Small intestine (tissue), 7 donors: ENCODE measurements around the gene DNAI7. TPM values are rescaled to one million over a fixed set of nuclear protein-coding genes. Genes with fewer than 3 reads are reported as not detected.

Source experiments
- DNase-seq, 2 donors: peaks; one replicate each; pipeline versions ENCODE4 v3.0.0 to v3.0.0-alpha.2; 2013
- FAIRE-seq: peaks from 2 replicates; lab custom pipeline; 2012; peaks lifted over from hg19 to GRCh38; lab: Jason Lieb, UNC
- H3K27ac ChIP-seq, 3 donors: one replicate each; pipeline ENCODE4 v1.5.1; 2013; ENCODE audit warnings: low read length in 2 of 3, mild to moderate bottlenecking in 2 of 3, control low read depth in 1 of 3, inconsistent platforms in 1 of 3, low read depth in 1 of 3, moderate library complexity in 1 of 3
- H3K27me3 ChIP-seq, 3 donors: one replicate each; pipeline ENCODE4 v1.6.1; 2013; ENCODE audit warnings: low read length in 3 of 3, inconsistent platforms in 1 of 3; ENCODE audit not compliant: control insufficient read depth in 3 of 3, insufficient read depth in 3 of 3
- H3K36me3 ChIP-seq, 3 donors: one replicate each; pipeline ENCODE4 v1.6.1; 2013; ENCODE audit warnings: low read length in 3 of 3, inconsistent platforms in 1 of 3, low read depth in 1 of 3, mild to moderate bottlenecking in 1 of 3, moderate library complexity in 1 of 3; ENCODE audit not compliant: control insufficient read depth in 3 of 3, insufficient read depth in 2 of 3
- H3K4me1 ChIP-seq, 3 donors: one replicate each; pipeline ENCODE4 v1.6.1; 2013; ENCODE audit warnings: low read length in 2 of 3, inconsistent platforms in 1 of 3, low read depth in 1 of 3, mild to moderate bottlenecking in 1 of 3, moderate library complexity in 1 of 3; ENCODE audit not compliant: control insufficient read depth in 3 of 3, insufficient read depth in 2 of 3
- H3K4me3 ChIP-seq, 3 donors: one replicate each; pipeline ENCODE4 v1.5.1; 2013; ENCODE audit warnings: low read length in 3 of 3, control low read depth in 1 of 3, inconsistent platforms in 1 of 3, low read depth in 1 of 3, mild to moderate bottlenecking in 1 of 3, moderate library complexity in 1 of 3
- H3K9me3 ChIP-seq, 2 donors: one replicate each; pipeline ENCODE4 v1.6.1; 2013; ENCODE audit warnings: low read depth in 1 of 2, low read length in 1 of 2; ENCODE audit not compliant: control insufficient read depth in 2 of 2, insufficient read depth in 1 of 2
- WGBS, 3 donors: extraction: QIAGEN DNeasy Blood & Tissue Kit; methylation state at CpG; one replicate each; pipeline ENCODE4 v1.1.7; 2013; 5-methylcytosine and 5-hydroxymethylcytosine counted together
- polyA plus RNA-seq, 4 donors: library from polyadenylated mRNA; stranded (reverse) in 3 of 4; unstranded in 1 of 4; fragments of 200-250 nt in 3 of 4; fragments of 120-200 nt in 1 of 4; gene quantifications; one replicate each; pipeline versions ENCODE4 v1.2.1 to v1.2.3, GENCODE V29; 2013
- donor health status: healthy with polysubstance abuse.
- donor health status: control.
- donor health status: control.
- donor health status: Bipolar disorder and iron deficiency.
- donor health status: healthy.

The DNAI7 gene
- polyA plus RNA-seq, 4 donors = 0.04 to 0.22 TPM; not detected in 2

- no peak overlapping the region for H3K27ac ChIP-seq
- no peaks in the 10 kb centered on the region for H3K4me1 ChIP-seq
- H3K4me3 ChIP-seq = no peak overlapping the region
- H3K9me3 ChIP-seq = no peaks in the 10 kb centered on the region
- WGBS, 3 donors = 63 to 73% (median 72%) methylated on average over 5 of the region's 5 CpGs
- no peak for FAIRE-seq
- no peak for DNase-seq
- no peaks in the 10 kb centered on the region for H3K27me3 ChIP-seq
- H3K36me3 ChIP-seq = peaks cover 0 to 3% (median 1%) of the 10 kb centered on the region in 3 donors
Observed at GRCh38 chr12:25083211-25083610, 111.7 kb downstream of the DNAI7 start.

- WGBS, 3 donors = 64 to 74% (median 70%) methylated on average over 2 of the region's 2 CpGs
- H3K36me3 ChIP-seq = peaks cover 0 to 3% (median 1%) of the 10 kb centered on the region in 3 donors
- FAIRE-seq (no peak), DNase-seq (no peak)
- no peaks in the 10 kb centered on the region for H3K4me1 ChIP-seq
- H3K4me3 ChIP-seq = no peak overlapping the region
- H3K9me3 ChIP-seq = no peaks in the 10 kb centered on the region
- H3K27me3 ChIP-seq = no peaks in the 10 kb centered on the region
- no peak overlapping the region for H3K27ac ChIP-seq
Observed at GRCh38 chr12:25082628-25083027, 112.3 kb downstream of the DNAI7 start.

- no peak for DNase-seq
- H3K27me3 ChIP-seq = no peaks in the 10 kb centered on the region
- FAIRE-seq = no peak
- WGBS, 3 donors = 90 to 95% (median 93%) methylated on average over 5 of the region's 5 CpGs
- H3K27ac ChIP-seq = no peak overlapping the region
- peaks cover 0 to 1% (median 0%) of the 10 kb centered on the region in 3 donors for H3K36me3 ChIP-seq
- H3K4me1 ChIP-seq = no peaks in the 10 kb centered on the region
- no peaks in the 10 kb centered on the region for H3K9me3 ChIP-seq
- H3K4me3 ChIP-seq = no peak overlapping the region
Observed at GRCh38 chr12:25079393-25079792, 115.6 kb downstream of the DNAI7 start.

- no peak for DNase-seq
- WGBS, 3 donors = 20 to 34% (median 30%) methylated on average over 2 of the region's 2 CpGs
- Histone ChIP-seq H3K4me1 (no peaks in the 10 kb centered on the region), H3K9me3 (no peaks in the 10 kb centered on the region), H3K36me3 (peaks cover 0 to 1% (median 0%) of the 10 kb centered on the region in 3 donors), H3K4me3 (no peak overlapping the region), H3K27me3 (no peaks in the 10 kb centered on the region), H3K27ac (no peak overlapping the region)
- FAIRE-seq = no peak
Observed at GRCh38 chr12:25074954-25075353, 120.0 kb downstream of the DNAI7 start.

GRCh38 chr12:25074113-25074512 is 120.8 kb downstream of the DNAI7 start:
- 60 to 78% (median 68%) methylated on average over 3 of the region's 3 CpGs for WGBS, 3 donors
- no peak overlapping the region for H3K4me3 ChIP-seq
- no peaks in the 10 kb centered on the region for H3K9me3 ChIP-seq
- H3K27me3 ChIP-seq = no peaks in the 10 kb centered on the region
- DNase-seq (no peak), FAIRE-seq (no peak)
- H3K4me1 ChIP-seq = no peaks in the 10 kb centered on the region
- no peak overlapping the region for H3K27ac ChIP-seq
- no peaks in the 10 kb centered on the region for H3K36me3 ChIP-seq

GRCh38 chr12:25072906-25073650 is 121.9 kb downstream of the DNAI7 start:
- no peak for DNase-seq
- FAIRE-seq = no peak
- no peaks in the 10 kb centered on the region for H3K4me1 ChIP-seq
- 60 to 64% (median 61%) methylated on average over 4 of the region's 4 CpGs for WGBS, 3 donors
- H3K9me3 ChIP-seq = no peaks in the 10 kb centered on the region
- H3K4me3 ChIP-seq = no peak overlapping the region
- no peaks in the 10 kb centered on the region for H3K36me3 ChIP-seq
- no peak overlapping the region for H3K27ac ChIP-seq
- H3K27me3 ChIP-seq = no peaks in the 10 kb centered on the region

- Histone ChIP-seq H3K36me3 (no peaks in the 10 kb centered on the region), H3K27me3 (no peaks in the 10 kb centered on the region), H3K9me3 (no peaks in the 10 kb centered on the region), H3K4me1 (no peaks in the 10 kb centered on the region), H3K27ac (no peak overlapping the region), H3K4me3 (no peak overlapping the region)
- 24 to 34% (median 25%) methylated on average over 1 of the region's 1 CpG for WGBS, 3 donors
- DNase-seq (no peak), FAIRE-seq (no peak)
Observed at GRCh38 chr12:25071366-25071765, 123.6 kb downstream of the DNAI7 start.

GRCh38 chr12:25069224-25069623 is 125.7 kb downstream of the DNAI7 start:
- H3K36me3 ChIP-seq = no peaks in the 10 kb centered on the region
- no peaks in the 10 kb centered on the region for H3K9me3 ChIP-seq
- no peak overlapping the region for H3K27ac ChIP-seq
- WGBS, 3 donors = 49 to 57% (median 51%) methylated on average over 2 of the region's 2 CpGs
- DNase-seq = no peak
- H3K27me3 ChIP-seq = no peaks in the 10 kb centered on the region
- H3K4me1 ChIP-seq = no peaks in the 10 kb centered on the region
- FAIRE-seq = no peak
- no peak overlapping the region for H3K4me3 ChIP-seq

- no peak overlapping the region for H3K4me3 ChIP-seq
Observed at GRCh38 chr12:25065035-25065434, 129.9 kb downstream of the DNAI7 start.

More at GRCh38 chr12:25065035-25065434, 129.9 kb downstream of the DNAI7 start:
- H3K27me3 ChIP-seq = no peaks in the 10 kb centered on the region
- FAIRE-seq (no peak), DNase-seq (no peak)
- no peak overlapping the region for H3K27ac ChIP-seq
- H3K9me3 ChIP-seq = no peaks in the 10 kb centered on the region
- WGBS, 3 donors = 71 to 78% (median 76%) methylated on average over 2 of the region's 2 CpGs
- H3K4me1 ChIP-seq = no peaks in the 10 kb centered on the region
- H3K36me3 ChIP-seq = no peaks in the 10 kb centered on the region
